Loucy (cell line): ENCODE measurements around the gene SUSD5.

Experiments
- H2AFZ ChIP-seq: fragments of 200-600 bp; sonication (generic); 2 replicates; pipeline ENCODE4 v1.6.0; 2016; ENCODE audit warnings: antibody characterized with exemption, mild to moderate bottlenecking, low read length, moderate library complexity
- H3F3A ChIP-seq: fragments of 200-600 bp; 2 replicates; pipeline ENCODE4 v1.6.0; 2016; ENCODE audit warnings: antibody characterized with exemption, low read depth, mild to moderate bottlenecking
- H3K27me3 ChIP-seq: fragments of 200-600 bp; sonication (generic); 2 replicates; pipeline ENCODE4 v1.6.1; 2014; ENCODE audit warnings: low read length, mild to moderate bottlenecking; ENCODE audit not compliant: insufficient read depth, poor library complexity, severe bottlenecking
- H3K36me3 ChIP-seq: fragments of 200-600 bp; sonication (generic); 2 replicates; pipeline ENCODE4 v1.6.1; 2016; ENCODE audit warnings: low read length; ENCODE audit not compliant: insufficient read depth
- H3K4me1 ChIP-seq: fragments of 200-600 bp; sonication (generic); 2 replicates; pipeline ENCODE4 v1.5.1; 2014; ENCODE audit warnings: low read length, mild to moderate bottlenecking; ENCODE audit not compliant: insufficient read depth, poor library complexity, severe bottlenecking
- H3K4me2 ChIP-seq: fragments of 200-600 bp; sonication (generic); 2 replicates; pipeline ENCODE4 v1.6.0; 2014; ENCODE audit warnings: antibody characterized with exemption, low read length, low read depth, mild to moderate bottlenecking; ENCODE audit not compliant: poor library complexity, severe bottlenecking
- H3K4me3 ChIP-seq: fragments of 200-600 bp; sonication (generic); 2 replicates; pipeline ENCODE4 v1.5.1; 2014; ENCODE audit warnings: low read length, mild to moderate bottlenecking, mixed read lengths; ENCODE audit not compliant: poor library complexity, severe bottlenecking
- H3K79me2 ChIP-seq: fragments of 200-600 bp; sonication (generic); 2 replicates; pipeline ENCODE4 v1.6.1; 2014; ENCODE audit warnings: low read length; ENCODE audit not compliant: insufficient read depth
- H3K9ac ChIP-seq: fragments of 200-600 bp; sonication (generic); 2 replicates; pipeline ENCODE4 v1.6.0; 2014; ENCODE audit warnings: mild to moderate bottlenecking, low read depth, low read length, moderate library complexity; ENCODE audit not compliant: poor library complexity, severe bottlenecking
- H3K9me2 ChIP-seq: fragments of 200-600 bp; sonication (generic); replicated peaks from 2 replicates; pipeline ENCODE4 v1.6.1; 2016; ENCODE audit warnings: low read depth, low read length, mixed read lengths
- H3K9me3 ChIP-seq: fragments of 200-600 bp; sonication (generic); 2 replicates; pipeline ENCODE4 v1.6.1; 2014; ENCODE audit warnings: mild to moderate bottlenecking, antibody characterized with exemption, low read length, low read depth; ENCODE audit not compliant: insufficient read depth
- H4K20me1 ChIP-seq: fragments of 200-600 bp; sonication (generic); 2 replicates; pipeline ENCODE4 v1.6.0; 2014; ENCODE audit warnings: antibody characterized with exemption, low read length, mild to moderate bottlenecking; ENCODE audit not compliant: insufficient read depth, poor library complexity, severe bottlenecking
- EZH2phosphoT487 ChIP-seq: fragments of 200-600 bp; IDR thresholded peaks from 2 replicates; pipeline ENCODE4 v1.6.1; 2018; ENCODE audit warnings: antibody characterized with exemption, mild to moderate bottlenecking, moderate library complexity, borderline replicate concordance
- TF ChIP-seq, protein P1 (sequence below): fragments of 200-600 bp; sonication (generic); conservative IDR thresholded peaks from 2 replicates; pipeline ENCODE4 v1.5.1; 2014; ENCODE audit warnings: mild to moderate bottlenecking, antibody characterized with exemption, low read length

The SUSD5 gene

DNA sequence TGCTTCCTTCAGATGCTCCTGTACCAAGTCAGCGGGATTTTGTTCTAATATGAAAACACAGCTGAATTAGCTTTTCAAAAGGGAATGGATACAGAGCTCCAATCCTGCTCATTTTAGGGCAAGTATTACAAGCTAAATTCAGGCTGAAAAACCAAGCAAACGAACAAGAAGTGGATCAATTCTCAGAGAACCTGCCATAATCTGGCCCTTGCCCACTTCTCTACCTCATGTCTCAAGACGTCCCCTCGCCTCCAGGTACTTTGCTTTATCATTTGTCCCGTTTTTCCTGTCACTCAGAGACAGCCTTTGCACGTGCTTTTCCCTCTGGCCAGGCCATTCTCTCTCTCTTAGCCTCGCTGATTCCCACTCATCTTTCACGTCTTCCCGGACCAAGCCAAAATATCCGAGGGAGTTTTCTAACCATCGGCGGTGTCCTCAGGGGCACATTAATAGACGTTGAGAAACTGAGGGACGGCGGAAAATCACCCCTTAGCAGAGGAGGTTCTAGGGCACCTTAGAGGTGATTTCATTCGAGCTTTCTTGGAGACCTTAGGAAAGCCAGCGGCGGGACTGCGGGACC is 654 bp downstream of the SUSD5 start:
- Histone ChIP-seq H3K9me3 (no peaks in the 10 kb centered on the region), H3K9me2 (no peaks in the 10 kb centered on the region), H3K36me3 (no peaks in the 10 kb centered on the region), H3K9ac (no peak overlapping the region), H3K4me3 (no peak overlapping the region), H3K4me1 (no peaks in the 10 kb centered on the region), H2AFZ (no peak overlapping the region), H3F3A (no peaks in the 10 kb centered on the region), H3K4me2 (no peak overlapping the region), H3K79me2 (no peaks in the 10 kb centered on the region), H3K27me3 (no peaks in the 10 kb centered on the region), H4K20me1 (no peaks in the 10 kb centered on the region)
- no peak for TF ChIP-seq EZH2phosphoT487
- TF ChIP-seq, protein P1, sequence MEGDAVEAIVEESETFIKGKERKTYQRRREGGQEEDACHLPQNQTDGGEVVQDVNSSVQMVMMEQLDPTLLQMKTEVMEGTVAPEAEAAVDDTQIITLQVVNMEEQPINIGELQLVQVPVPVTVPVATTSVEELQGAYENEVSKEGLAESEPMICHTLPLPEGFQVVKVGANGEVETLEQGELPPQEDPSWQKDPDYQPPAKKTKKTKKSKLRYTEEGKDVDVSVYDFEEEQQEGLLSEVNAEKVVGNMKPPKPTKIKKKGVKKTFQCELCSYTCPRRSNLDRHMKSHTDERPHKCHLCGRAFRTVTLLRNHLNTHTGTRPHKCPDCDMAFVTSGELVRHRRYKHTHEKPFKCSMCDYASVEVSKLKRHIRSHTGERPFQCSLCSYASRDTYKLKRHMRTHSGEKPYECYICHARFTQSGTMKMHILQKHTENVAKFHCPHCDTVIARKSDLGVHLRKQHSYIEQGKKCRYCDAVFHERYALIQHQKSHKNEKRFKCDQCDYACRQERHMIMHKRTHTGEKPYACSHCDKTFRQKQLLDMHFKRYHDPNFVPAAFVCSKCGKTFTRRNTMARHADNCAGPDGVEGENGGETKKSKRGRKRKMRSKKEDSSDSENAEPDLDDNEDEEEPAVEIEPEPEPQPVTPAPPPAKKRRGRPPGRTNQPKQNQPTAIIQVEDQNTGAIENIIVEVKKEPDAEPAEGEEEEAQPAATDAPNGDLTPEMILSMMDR, result no peak

DNA sequence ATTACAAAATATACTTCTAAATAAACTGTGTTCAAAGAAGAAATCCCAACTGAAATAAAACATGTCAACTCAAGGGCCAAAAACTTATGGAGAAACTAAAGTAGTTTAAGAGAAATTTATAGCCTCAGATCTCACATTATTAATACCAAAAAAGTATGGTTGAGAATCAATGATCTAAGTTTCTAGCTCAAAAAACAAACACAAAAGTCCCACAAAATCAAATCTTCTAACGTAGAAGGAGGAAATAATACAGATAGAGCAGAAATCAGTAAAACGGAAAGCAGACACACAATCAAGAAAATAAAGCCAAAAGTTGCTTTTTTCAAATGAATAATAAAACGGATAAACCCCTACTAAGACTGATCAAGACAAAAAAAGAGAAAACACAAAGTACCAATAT is 2.9 kb downstream of the SUSD5 start:
- Histone ChIP-seq H3K4me2 (no peak overlapping the region), H2AFZ (no peak overlapping the region), H3K27me3 (no peaks in the 10 kb centered on the region), H4K20me1 (no peaks in the 10 kb centered on the region), H3F3A (no peaks in the 10 kb centered on the region), H3K79me2 (no peaks in the 10 kb centered on the region), H3K4me3 (no peak overlapping the region), H3K9me2 (no peaks in the 10 kb centered on the region), H3K4me1 (no peaks in the 10 kb centered on the region), H3K9me3 (no peaks in the 10 kb centered on the region), H3K36me3 (no peaks in the 10 kb centered on the region), H3K9ac (no peak overlapping the region)
- TF ChIP-seq, protein P1, result no peak
- TF ChIP-seq EZH2phosphoT487, result no peak

DNA sequence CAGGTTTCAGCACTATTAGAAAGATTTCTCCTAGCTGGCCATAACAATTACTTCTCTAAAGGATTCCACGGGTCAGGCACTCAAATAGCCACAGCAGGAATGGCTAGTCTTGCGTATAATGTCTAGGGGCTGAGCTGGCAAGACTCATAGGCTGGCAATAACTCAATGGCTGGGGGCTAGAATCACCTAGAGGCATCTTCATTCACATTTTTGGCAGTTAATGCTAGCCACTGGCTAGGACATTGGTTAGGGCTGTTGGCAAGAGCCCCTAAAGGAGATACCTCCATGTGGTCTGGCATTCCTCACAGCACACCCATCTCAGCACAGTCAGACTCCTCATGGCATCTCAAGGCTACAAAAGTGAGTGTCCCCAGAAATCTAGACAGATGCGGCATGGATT is 6.2 kb downstream of the SUSD5 start:
- H3K4me2 ChIP-seq, result no peak overlapping the region
- H3K4me1 ChIP-seq, result no peaks in the 10 kb centered on the region
- H3F3A ChIP-seq, result no peaks in the 10 kb centered on the region
- H4K20me1 ChIP-seq, result no peaks in the 10 kb centered on the region
- no peaks in the 10 kb centered on the region for H3K79me2 ChIP-seq
- no peaks in the 10 kb centered on the region for H3K27me3 ChIP-seq
- TF ChIP-seq EZH2phosphoT487, result no peak
- TF ChIP-seq, protein P1, result no peak
- H3K9ac ChIP-seq, result no peak overlapping the region
- H3K4me3 ChIP-seq, result no peak overlapping the region
- H3K9me3 ChIP-seq, result peaks cover 5% of the 10 kb centered on the region; the same call in 1 of the 2 replicates
- H3K9me2 ChIP-seq, result no peaks in the 10 kb centered on the region
- no peaks in the 10 kb centered on the region for H3K36me3 ChIP-seq
- H2AFZ ChIP-seq, result no peak overlapping the region
